GM12878 (cell line): ENCODE results near the gene MLLT3.
"Not testable (repeated sequence)": the region's sequence is repeated elsewhere in the genome, so short reads cannot be mapped to it uniquely, and the experiment has no call there.

Experiments
- ATF2 ChIP-seq: IDR thresholded peaks from 2 replicates; pipeline ENCODE4 v1.6.1; 2012; ENCODE audit warnings: low read length, inconsistent platforms
- BCLAF1 ChIP-seq: fragments of 450-650 bp; IDR thresholded peaks from 2 replicates; pipeline ENCODE4 v1.6.1; 2017; ENCODE audit warnings: antibody characterized with exemption, mild to moderate bottlenecking, moderate library complexity
- CTCF ChIP-seq, 3 experiments: IDR thresholded peaks in 2 of 3; conservative IDR thresholded peaks in 1 of 3; 2 replicates each; pipeline ENCODE4 v1.5.1; 2011; ENCODE audit warnings: low read depth in 3 of 3, low read length in 3 of 3, mild to moderate bottlenecking in 3 of 3, control low read depth in 2 of 3, moderate library complexity in 2 of 3, inconsistent platforms in 1 of 3, mixed read lengths in 1 of 3; ENCODE audit not compliant: control insufficient read depth in 2 of 3, insufficient read depth in 1 of 3; ENCODE audit errors: extremely low read depth in 1 of 3
- HCFC1 ChIP-seq: fragments of 150-350 bp; IDR thresholded peaks from 2 replicates; pipeline ENCODE4 v1.6.1; 2014; ENCODE audit warnings: low read length
- HSF1 ChIP-seq: fragments of 150-350 bp; IDR thresholded peaks from 2 replicates; pipeline ENCODE4 v1.6.1; 2014; ENCODE audit warnings: mild to moderate bottlenecking, low read depth, low read length
- JUNB ChIP-seq: IDR thresholded peaks from 2 replicates; pipeline ENCODE4 v1.6.1; 2016; ENCODE audit warnings: antibody characterized with exemption, mild to moderate bottlenecking
- KAT2A ChIP-seq: conservative IDR thresholded peaks from 2 replicates; pipeline ENCODE4 v1.6.1; 2011; ENCODE audit warnings: low read depth, low read length; ENCODE audit not compliant: control insufficient read depth
- NFYB ChIP-seq: IDR thresholded peaks from 2 replicates; pipeline ENCODE4 v1.6.1; 2011; ENCODE audit warnings: low read depth, mild to moderate bottlenecking, low read length, improper control_type of control experiment, moderate library complexity; ENCODE audit not compliant: insufficient read depth
- POLR2AphosphoS5 ChIP-seq: IDR thresholded peaks from 2 replicates; pipeline ENCODE4 v1.6.1; 2011; ENCODE audit warnings: mild to moderate bottlenecking, low read length, inconsistent platforms
- SPI1 ChIP-seq: IDR thresholded peaks from 2 replicates; pipeline ENCODE4 v1.6.1; 2011; ENCODE audit warnings: low read depth, mild to moderate bottlenecking, low read length, moderate library complexity, borderline replicate concordance; ENCODE audit not compliant: insufficient read depth
- ZNF274 ChIP-seq: IDR thresholded peaks from one replicate; pipeline ENCODE4 v1.8.0; 2011; ENCODE audit not compliant: insufficient read length, insufficient read depth
- ZNF592 ChIP-seq: fragments of 450-650 bp; IDR thresholded peaks from 2 replicates; pipeline ENCODE4 v1.6.1; 2017; ENCODE audit warnings: mild to moderate bottlenecking, moderate library complexity

GRCh38 chr9:20583088-20583487, 39.2 kb downstream of the MLLT3 start:
- TF ChIP-seq SPI1; JUNB; NFYB; CTCF (IDR thresholded peaks at IDR 0.05 in 2 of 3, conservative IDR thresholded peaks at IDR 0.05 in 1 of 3; ENCODE audit: control insufficient read depth in 2 of 3, extremely low read depth in 1 of 3, insufficient read depth in 1 of 3, low read depth in 3 of 3, low read length in 3 of 3); ZNF274; HCFC1; KAT2A; HSF1; POLR2AphosphoS5; ZNF592; ATF2; BCLAF1: not testable (repeated sequence)
